H9 (cell line): ENCODE data around the gene CD58. TPM values are rescaled to one million over a fixed set of nuclear protein-coding genes. Genes with fewer than 3 reads are reported as not detected.

Experiments
- DNase-seq: peaks from one replicate; pipeline ENCODE4 v3.0.0-alpha.2; 2017
- H2AFZ ChIP-seq: one replicate; pipeline ENCODE4 v1.6.1; 2013; ENCODE audit warnings: mild to moderate bottlenecking, low read length, control low read depth, moderate library complexity
- H2AK5ac ChIP-seq: 2 replicates; pipeline ENCODE4 v1.6.1; 2013; ENCODE audit warnings: low read length, control low read depth, mixed read lengths; ENCODE audit not compliant: insufficient read length
- H2BK120ac ChIP-seq: one replicate; pipeline ENCODE4 v1.6.1; 2013; ENCODE audit warnings: low read depth, mild to moderate bottlenecking, low read length, control low read depth, inconsistent platforms; ENCODE audit not compliant: poor library complexity, severe bottlenecking
- H2BK12ac ChIP-seq: 2 replicates; pipeline ENCODE4 v1.6.1; 2013; ENCODE audit warnings: low read length, control low read depth, mixed read lengths, low read depth; ENCODE audit not compliant: insufficient read length
- H2BK15ac ChIP-seq: 2 replicates; pipeline ENCODE4 v1.6.1; 2013; ENCODE audit warnings: low read depth, low read length, control low read depth
- H2BK20ac ChIP-seq: one replicate; pipeline ENCODE4 v1.6.1; 2013; ENCODE audit warnings: low read depth, mild to moderate bottlenecking, low read length, control low read depth, inconsistent platforms; ENCODE audit not compliant: poor library complexity, severe bottlenecking
- H2BK5ac ChIP-seq: 2 replicates; pipeline ENCODE4 v1.6.1; 2013; ENCODE audit warnings: low read length, control low read depth, mixed read lengths; ENCODE audit not compliant: insufficient read length
- H3K14ac ChIP-seq: 2 replicates; pipeline ENCODE4 v1.6.1; 2013; ENCODE audit warnings: low read length, control low read depth; ENCODE audit not compliant: insufficient read depth
- H3K18ac ChIP-seq: 2 replicates; pipeline ENCODE4 v1.6.1; 2013; ENCODE audit warnings: low read depth, mild to moderate bottlenecking, mixed read lengths, low read length, control low read depth; ENCODE audit not compliant: insufficient read length
- H3K23ac ChIP-seq: 2 replicates; pipeline ENCODE4 v1.6.1; 2013; ENCODE audit warnings: low read length, control low read depth, mixed read lengths, low read depth; ENCODE audit not compliant: insufficient read length
- H3K23me2 ChIP-seq: 2 replicates; pipeline ENCODE4 v1.6.1; 2013; ENCODE audit warnings: low read depth, mild to moderate bottlenecking, mixed read lengths, low read length, control low read depth; ENCODE audit not compliant: insufficient read length, poor library complexity, severe bottlenecking
- H3K27ac ChIP-seq: 2 replicates; pipeline ENCODE4 v1.5.1; 2013; ENCODE audit warnings: low read length, control low read depth, mixed read lengths, low read depth; ENCODE audit not compliant: insufficient read length
- H3K27me3 ChIP-seq: 2 replicates; pipeline ENCODE4 v1.6.1; 2013; ENCODE audit warnings: low read length, control low read depth, inconsistent platforms; ENCODE audit not compliant: insufficient read depth
- H3K4ac ChIP-seq: 2 replicates; pipeline ENCODE4 v1.6.1; 2013; ENCODE audit warnings: low read depth, mild to moderate bottlenecking, control low read depth, inconsistent platforms, low read length, moderate library complexity
- H3K4me1 ChIP-seq: 2 replicates; pipeline ENCODE4 v1.6.1; 2013; ENCODE audit warnings: low read length, control low read depth, inconsistent platforms; ENCODE audit not compliant: insufficient read depth
- H3K4me2 ChIP-seq: 2 replicates; pipeline ENCODE4 v1.6.1; 2013; ENCODE audit warnings: low read length, control low read depth, mixed read lengths; ENCODE audit not compliant: insufficient read length, insufficient read depth
- H3K56ac ChIP-seq: 2 replicates; pipeline ENCODE4 v1.6.1; 2013; ENCODE audit warnings: low read depth, mild to moderate bottlenecking, mixed read lengths, low read length, control low read depth; ENCODE audit not compliant: insufficient read length
- H3K79me1 ChIP-seq: 2 replicates; pipeline ENCODE4 v1.6.1; 2013; ENCODE audit warnings: low read depth, mild to moderate bottlenecking, moderate library complexity, low read length, control low read depth, inconsistent platforms; ENCODE audit not compliant: insufficient read depth, poor library complexity, severe bottlenecking
- H3K79me2 ChIP-seq: 2 replicates; pipeline ENCODE4 v1.6.1; 2013; ENCODE audit warnings: low read length, control low read depth, inconsistent platforms; ENCODE audit not compliant: insufficient read depth
- H3K9ac ChIP-seq: 2 replicates; pipeline ENCODE4 v1.6.1; 2013; ENCODE audit warnings: low read length, control low read depth, mixed read lengths; ENCODE audit not compliant: insufficient read length; ENCODE audit errors: extremely low read depth
- H3K9me3 ChIP-seq: one replicate; pipeline ENCODE4 v1.6.1; 2013; ENCODE audit warnings: low read depth, low read length, inconsistent platforms; ENCODE audit not compliant: control insufficient read depth
- H3T11ph ChIP-seq: one replicate; pipeline ENCODE4 v1.6.1; 2013; ENCODE audit warnings: mild to moderate bottlenecking, low read length, control low read depth, inconsistent platforms
- H4K20me1 ChIP-seq: one replicate; pipeline ENCODE4 v1.6.1; 2013; ENCODE audit not compliant: control insufficient read depth, insufficient read length, insufficient read depth
- H4K5ac ChIP-seq: 2 replicates; pipeline ENCODE4 v1.6.1; 2013; ENCODE audit warnings: low read depth, mild to moderate bottlenecking, mixed read lengths, low read length, control low read depth; ENCODE audit not compliant: insufficient read length
- H4K8ac ChIP-seq: replicated peaks from 2 replicates; pipeline ENCODE4 v1.6.1; 2013; ENCODE audit warnings: low read length, control low read depth, mixed read lengths, low read depth; ENCODE audit not compliant: insufficient read length
- H4K91ac ChIP-seq: 2 replicates; pipeline ENCODE4 v1.6.1; 2013; ENCODE audit warnings: low read depth, mild to moderate bottlenecking, moderate library complexity, mixed read lengths, low read length, control low read depth; ENCODE audit not compliant: insufficient read length
- H3K27ac Mint-ChIP-seq, 3 experiments: 2 replicates in 2 of 3; 3 replicates in 1 of 3; pipeline ENCODE4 v1.8.0; 2020 to 2021; ENCODE audit warnings: mixed read lengths in 3 of 3, mild to moderate bottlenecking in 1 of 3, moderate library complexity in 1 of 3
- H3K27me3 Mint-ChIP-seq: 2 replicates; pipeline ENCODE4 v1.8.0; 2021; ENCODE audit warnings: low read depth, mild to moderate bottlenecking, moderate library complexity, mixed read lengths
- H3K36me3 Mint-ChIP-seq, 3 experiments: 2 replicates in 2 of 3; 3 replicates in 1 of 3; pipeline ENCODE4 v1.8.0; 2020 to 2021; ENCODE audit warnings: low read depth in 3 of 3, mixed read lengths in 3 of 3; ENCODE audit not compliant: insufficient read depth in 1 of 3
- H3K4me1 Mint-ChIP-seq, 2 experiments: 2 replicates each; pipeline ENCODE4 v1.8.0; 2020; ENCODE audit warnings: mixed read lengths in 2 of 2
- H3K4me3 Mint-ChIP-seq, 2 experiments: 2 replicates in 1 of 2; 3 replicates in 1 of 2; pipeline ENCODE4 v1.8.0; 2020 to 2021; ENCODE audit warnings: mild to moderate bottlenecking in 2 of 2, mixed read lengths in 2 of 2, moderate library complexity in 1 of 2
- H3K9me3 Mint-ChIP-seq, 2 experiments: 2 replicates in 1 of 2; 3 replicates in 1 of 2; pipeline ENCODE4 v1.8.0; 2020; ENCODE audit warnings: mild to moderate bottlenecking in 2 of 2, mixed read lengths in 2 of 2, moderate library complexity in 1 of 2
- CTCF ChIP-seq: fragments of 200-600 bp; sonication (generic); conservative IDR thresholded peaks from 3 replicates; pipeline ENCODE4 v1.8.0; 2021; ENCODE audit warnings: antibody characterized with exemption, mild to moderate bottlenecking
- WGBS: extraction: QIAGEN DNeasy Blood & Tissue Kit; methylation state at CpG from one replicate; pipeline ENCODE4 v1.1.7; 2013; ENCODE audit warnings: missing lambda C conversion rate, low lambda C conversion rate, mixed read lengths; ENCODE audit not compliant: insufficient read length; ENCODE audit errors: extremely low coverage; 5-methylcytosine and 5-hydroxymethylcytosine counted together
- total RNA-seq: library from RNA; stranded (reverse); gene quantifications from 2 replicates; pipeline ENCODE4 v1.2.1, GENCODE V29; 2021

Gene CD58
- total RNA-seq, 1 experiment from 2014 or later, result 4.3 TPM

- Histone ChIP-seq H2BK20ac (no peak overlapping the region), H4K8ac (no peak overlapping the region), H3K23me2 (no peaks in the 10 kb centered on the region), H3K4me1 (no peaks in the 10 kb centered on the region), H2BK5ac (no peak overlapping the region), H3K79me1 (no peaks in the 10 kb centered on the region), H3T11ph (no peak overlapping the region), H2BK15ac (no peak overlapping the region), H3K4me2 (no peak overlapping the region), H3K79me2 (no peaks in the 10 kb centered on the region), H3K9me3 (no peaks in the 10 kb centered on the region), H4K91ac (no peak overlapping the region), H4K5ac (no peak overlapping the region), H3K56ac (no peak overlapping the region), H3K27me3 (no peaks in the 10 kb centered on the region), H2BK120ac (no peak overlapping the region), H3K27ac (no peak overlapping the region), H3K4ac (no peak overlapping the region), H3K23ac (no peak overlapping the region), H4K20me1 (no peaks in the 10 kb centered on the region), H3K18ac (no peak overlapping the region), H3K14ac (no peak overlapping the region), H3K9ac (no peak overlapping the region), H2AK5ac (no peak overlapping the region), H2AFZ (no peak overlapping the region), H2BK12ac (no peak overlapping the region)
- peaks cover 17 to 18% of the 10 kb centered on the region in 2 experiments for H3K4me1 Mint-ChIP-seq
- H3K4me3 Mint-ChIP-seq, result no peak overlapping the region
- H3K27ac Mint-ChIP-seq, result no peak overlapping the region; a peak in 1 of 7 replicates
- no peak for DNase-seq
- H3K9me3 Mint-ChIP-seq, result no peaks in the 10 kb centered on the region
- H3K27me3 Mint-ChIP-seq, result peaks cover 2% of the 10 kb centered on the region; the same call in 1 of the 2 replicates
- no CpG with 5 or more reads among the region's 5 CpGs for WGBS
- H3K36me3 Mint-ChIP-seq, result no peaks in the 10 kb centered on the region
- TF ChIP-seq CTCF, result no peak
Measured at GRCh38 chr1:116489231-116489697, 81.6 kb downstream of the CD58 start.
